WTC11 (cell line): ENCODE measurements around the gene LDB2. TPM values are rescaled to one million over a fixed set of nuclear protein-coding genes. Genes with fewer than 3 reads are reported as not detected.

Source experiments
- ATAC-seq: fragments of 200-7000 bp; cut with Tn5 transposase; 2 replicates; pipeline ENCODE4 v1.10.0; 2021; ENCODE audit warnings: mild to moderate bottlenecking, moderate library complexity
- CTCF ChIA-PET: fragments of 300-600 bp; sonication (Branson Sonifier 250); formaldehyde crosslinking; loops from one replicate; lab custom pipeline; 2021; ENCODE audit warnings: antibody characterized with exemption; lab: Charles Lee
- POLR2A ChIA-PET: fragments of 350-600 bp; sonication (Branson Sonifier 250); formaldehyde crosslinking; loops from one replicate; lab custom pipeline; 2021; ENCODE audit warnings: antibody characterized with exemption; lab: Charles Lee
- DNase-seq: peaks from one replicate; pipeline ENCODE4 v3.0.0; 2021; ENCODE audit warnings: low spot score
- H3K27ac Mint-ChIP-seq: 2 replicates; pipeline ENCODE4 v1.8.0; 2021; ENCODE audit warnings: mixed read lengths
- H3K27me3 Mint-ChIP-seq: 2 replicates; pipeline ENCODE4 v1.8.0; 2021; ENCODE audit warnings: low read depth, mild to moderate bottlenecking, moderate library complexity, mixed read lengths
- H3K36me3 Mint-ChIP-seq: 2 replicates; pipeline ENCODE4 v1.8.0; 2021; ENCODE audit warnings: mixed read lengths
- H3K4me1 Mint-ChIP-seq: 2 replicates; pipeline ENCODE4 v1.8.0; 2022; ENCODE audit warnings: mixed read lengths
- H3K4me3 Mint-ChIP-seq: 2 replicates; pipeline ENCODE4 v1.8.0; 2021; ENCODE audit warnings: mild to moderate bottlenecking, moderate library complexity, mixed read lengths
- H3K9me3 Mint-ChIP-seq: 2 replicates; pipeline ENCODE4 v1.8.0; 2021; ENCODE audit warnings: mixed read lengths
- AR ChIP-seq: fragments of 250-450 bp; sonication (Bioruptor Pico); IDR thresholded peaks from 2 replicates; pipeline ENCODE4 v1.9.0; 2021; ENCODE audit warnings: mild to moderate bottlenecking
- ATF3 ChIP-seq: sonication (generic); formaldehyde crosslinking; conservative IDR thresholded peaks from 2 replicates; pipeline ENCODE4 v1.8.1; 2022; ENCODE audit warnings: mild to moderate bottlenecking, missing genetic modification reagents
- CBFB ChIP-seq: sonication (generic); formaldehyde crosslinking; IDR thresholded peaks from 2 replicates; pipeline ENCODE4 v1.8.1; 2022; ENCODE audit warnings: mild to moderate bottlenecking, low read depth, missing genetic modification reagents
- CREM ChIP-seq: sonication (generic); formaldehyde crosslinking; IDR thresholded peaks from 2 replicates; pipeline ENCODE4 v1.8.1; 2022; ENCODE audit warnings: mild to moderate bottlenecking, missing genetic modification reagents, moderate library complexity
- E2F5 ChIP-seq: sonication (generic); formaldehyde crosslinking; IDR thresholded peaks from 2 replicates; pipeline ENCODE4 v1.8.1; 2022; ENCODE audit warnings: mild to moderate bottlenecking, moderate library complexity, missing genetic modification reagents
- ELF4 ChIP-seq: sonication (generic); formaldehyde crosslinking; IDR thresholded peaks from 2 replicates; pipeline ENCODE4 v1.8.1; 2022; ENCODE audit warnings: low read depth, mild to moderate bottlenecking, moderate library complexity, missing genetic modification reagents
- ESRRA ChIP-seq: sonication (generic); formaldehyde crosslinking; IDR thresholded peaks from 2 replicates; pipeline ENCODE4 v1.8.1; 2022; ENCODE audit warnings: mild to moderate bottlenecking, missing genetic modification reagents, borderline replicate concordance
- FOXP4 ChIP-seq: sonication (generic); formaldehyde crosslinking; IDR thresholded peaks from 2 replicates; pipeline ENCODE4 v1.8.0; 2022; ENCODE audit warnings: mild to moderate bottlenecking, missing genetic modification reagents
- HMGA2 ChIP-seq: fragments of 250-450 bp; sonication (Bioruptor Pico); IDR thresholded peaks from 2 replicates; pipeline ENCODE4 v1.4.0; 2021; ENCODE audit warnings: mild to moderate bottlenecking, moderate library complexity
- HMGXB4 ChIP-seq: sonication (generic); formaldehyde crosslinking; IDR thresholded peaks from 2 replicates; pipeline ENCODE4 v1.8.1; 2023; ENCODE audit warnings: mild to moderate bottlenecking, moderate library complexity, missing genetic modification reagents
- MYBL2 ChIP-seq: sonication (generic); formaldehyde crosslinking; IDR thresholded peaks from 2 replicates; pipeline ENCODE4 v1.8.1; 2023; ENCODE audit warnings: mild to moderate bottlenecking, moderate library complexity, missing genetic modification reagents
- NFYB ChIP-seq: sonication (generic); formaldehyde crosslinking; conservative IDR thresholded peaks from 2 replicates; pipeline ENCODE4 v1.8.0; 2022; ENCODE audit warnings: low read depth, missing genetic modification reagents
- NR1H2 ChIP-seq: sonication (generic); formaldehyde crosslinking; IDR thresholded peaks from 2 replicates; pipeline ENCODE4 v1.9.0; 2021; ENCODE audit warnings: mild to moderate bottlenecking, moderate library complexity, missing genetic modification reagents
- PRRX2 ChIP-seq: fragments of 250-450 bp; sonication (Bioruptor Pico); IDR thresholded peaks from 2 replicates; pipeline ENCODE4 v1.8.0; 2021; ENCODE audit warnings: mild to moderate bottlenecking
- SP1 ChIP-seq: sonication (generic); formaldehyde crosslinking; conservative IDR thresholded peaks from 2 replicates; pipeline ENCODE4 v1.8.1; 2022; ENCODE audit warnings: missing genetic modification reagents
- USF1 ChIP-seq: sonication (generic); formaldehyde crosslinking; IDR thresholded peaks from 2 replicates; pipeline ENCODE4 v1.8.0; 2022; ENCODE audit warnings: mild to moderate bottlenecking, missing genetic modification reagents
- ZBTB21 ChIP-seq: sonication (generic); formaldehyde crosslinking; IDR thresholded peaks from 2 replicates; pipeline ENCODE4 v1.8.1; 2023; ENCODE audit warnings: mild to moderate bottlenecking, missing genetic modification reagents, borderline replicate concordance
- ZNF263 ChIP-seq: sonication (generic); formaldehyde crosslinking; IDR thresholded peaks from 2 replicates; pipeline ENCODE4 v1.8.1; 2022; ENCODE audit warnings: low read depth, mild to moderate bottlenecking, moderate library complexity, missing genetic modification reagents
- ZNF317 ChIP-seq: sonication (generic); formaldehyde crosslinking; IDR thresholded peaks from 2 replicates; pipeline ENCODE4 v1.8.1; 2023; ENCODE audit warnings: low read depth, mild to moderate bottlenecking, moderate library complexity, missing genetic modification reagents, borderline replicate concordance
- total RNA-seq: library from RNA; stranded (reverse); gene quantifications from 3 replicates; pipeline ENCODE4 v1.2.3, GENCODE V29; 2021
- TF ChIP-seq, protein P1 (sequence below): fragments of 250-450 bp; sonication (Bioruptor Pico); conservative IDR thresholded peaks from 2 replicates; pipeline ENCODE4 v1.9.0; 2021; ENCODE audit warnings: mild to moderate bottlenecking
- TF ChIP-seq, protein P2 (sequence below): sonication (generic); formaldehyde crosslinking; IDR thresholded peaks from 2 replicates; pipeline ENCODE4 v1.8.1; 2022; ENCODE audit warnings: missing genetic modification reagents, borderline replicate concordance

LDB2 gene
- total RNA-seq, 1 experiment from 2014 or later, result 62.4 TPM

DNA sequence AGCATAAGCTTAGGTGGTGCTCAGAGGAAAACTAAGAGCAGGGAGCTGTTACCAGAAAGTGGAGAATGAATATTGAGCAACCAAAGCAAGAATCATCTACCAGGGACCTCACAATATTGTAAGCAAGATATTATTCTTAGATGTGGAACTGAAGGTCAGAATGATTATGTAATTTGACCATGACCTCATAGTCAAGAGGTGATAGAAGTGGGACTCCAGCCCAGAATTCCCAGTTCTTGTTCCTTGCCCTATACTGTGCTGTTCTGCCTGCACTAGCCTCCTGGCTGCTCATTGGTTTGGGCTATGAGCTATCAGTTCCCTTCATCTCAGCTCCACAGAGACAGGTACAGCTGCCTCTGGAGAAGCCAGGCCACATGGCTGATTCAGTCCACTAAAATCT, 229.4 kb downstream of the LDB2 start (continued):
- TF ChIP-seq ATF3 (CRISPR knock-in tag) (no peak), HMGXB4 (CRISPR knock-in tag) (no peak), HMGA2 (CRISPR knock-in tag) (no peak), NR1H2 (no peak)

- TF ChIP-seq ZNF263 (CRISPR knock-in tag) (no peak), ELF4 (CRISPR knock-in tag) (no peak), NFYB (CRISPR knock-in tag) (no peak), ZBTB21 (CRISPR knock-in tag) (no peak), CREM (no peak), ESRRA (no peak), USF1 (CRISPR knock-in tag) (no peak), E2F5 (CRISPR knock-in tag) (no peak), AR (CRISPR knock-in tag) (no peak), MYBL2 (CRISPR knock-in tag) (no peak), CBFB (no peak), FOXP4 (CRISPR knock-in tag) (no peak), PRRX2 (no peak), SP1 (CRISPR knock-in tag) (no peak), ZNF317 (CRISPR knock-in tag) (no peak)
- TF ChIP-seq, protein P1, sequence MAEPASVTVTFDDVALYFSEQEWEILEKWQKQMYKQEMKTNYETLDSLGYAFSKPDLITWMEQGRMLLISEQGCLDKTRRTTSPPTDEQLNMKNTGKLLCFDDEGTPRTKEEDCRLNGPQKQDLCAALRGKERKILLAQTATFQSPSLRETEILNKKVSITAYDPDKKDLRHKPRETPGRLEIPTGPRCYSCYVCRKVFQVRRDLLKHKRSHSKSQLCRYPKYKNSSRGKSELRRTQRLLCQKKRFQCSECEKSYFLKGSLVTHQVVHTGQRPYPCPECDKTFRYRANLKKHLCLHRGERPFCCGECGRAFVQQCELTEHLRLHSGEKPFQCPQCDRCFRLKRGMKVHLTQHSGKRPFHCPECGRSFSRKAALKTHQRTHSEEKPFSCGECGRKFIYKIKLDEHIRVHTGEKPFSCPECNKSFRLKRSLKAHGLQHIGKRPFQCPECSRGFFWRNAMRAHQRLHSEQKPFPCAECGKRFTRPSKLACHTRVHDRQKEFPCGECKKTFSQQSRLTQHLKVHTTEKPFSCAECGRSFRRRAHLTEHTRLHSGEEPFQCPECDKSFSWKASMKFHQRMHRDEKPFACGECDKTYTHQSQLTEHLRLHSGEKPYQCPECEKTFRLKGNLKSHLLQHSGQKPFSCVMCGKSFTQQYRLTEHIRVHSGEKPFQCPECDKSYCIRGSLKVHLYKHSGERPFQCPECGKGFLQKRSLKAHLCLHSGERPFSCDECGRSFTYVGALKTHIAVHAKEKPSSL, result no peak
- TF ChIP-seq, protein P2, sequence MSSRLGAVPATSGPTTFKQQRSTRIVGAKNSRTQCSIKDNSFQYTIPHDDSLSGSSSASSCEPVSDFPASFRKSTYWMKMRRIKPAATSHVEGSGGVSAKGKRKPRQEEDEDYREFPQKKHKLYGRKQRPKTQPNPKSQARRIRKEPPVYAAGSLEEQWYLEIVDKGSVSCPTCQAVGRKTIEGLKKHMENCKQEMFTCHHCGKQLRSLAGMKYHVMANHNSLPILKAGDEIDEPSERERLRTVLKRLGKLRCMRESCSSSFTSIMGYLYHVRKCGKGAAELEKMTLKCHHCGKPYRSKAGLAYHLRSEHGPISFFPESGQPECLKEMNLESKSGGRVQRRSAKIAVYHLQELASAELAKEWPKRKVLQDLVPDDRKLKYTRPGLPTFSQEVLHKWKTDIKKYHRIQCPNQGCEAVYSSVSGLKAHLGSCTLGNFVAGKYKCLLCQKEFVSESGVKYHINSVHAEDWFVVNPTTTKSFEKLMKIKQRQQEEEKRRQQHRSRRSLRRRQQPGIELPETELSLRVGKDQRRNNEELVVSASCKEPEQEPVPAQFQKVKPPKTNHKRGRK, result no peak
- no peak overlapping the region for H3K27ac Mint-ChIP-seq
Observed at GRCh38 chr4:16668488-16668887, 230.0 kb downstream of the LDB2 start.

More at GRCh38 chr4:16668488-16668887, 230.0 kb downstream of the LDB2 start:
- Mint-ChIP-seq H3K4me1 (peaks cover 16% of the 10 kb centered on the region), H3K27me3 (no peaks in the 10 kb centered on the region), H3K4me3 (no peak overlapping the region), H3K36me3 (peaks cover 25% of the 10 kb centered on the region), H3K9me3 (peaks cover 14% of the 10 kb centered on the region)
- CTCF ChIA-PET, result interaction anchor here (0.8 to 1.0 kb wide), 2 partner anchors 11 to 23 kb away, joined by 3 read pairs; no protein-coding TSS in a partner anchor
- DNase-seq, result no peak
- POLR2A ChIA-PET, result no interaction called here
- no peak for ATAC-seq
